ENCODE data around the gene LRGUK.

LRGUK gene

DNA sequence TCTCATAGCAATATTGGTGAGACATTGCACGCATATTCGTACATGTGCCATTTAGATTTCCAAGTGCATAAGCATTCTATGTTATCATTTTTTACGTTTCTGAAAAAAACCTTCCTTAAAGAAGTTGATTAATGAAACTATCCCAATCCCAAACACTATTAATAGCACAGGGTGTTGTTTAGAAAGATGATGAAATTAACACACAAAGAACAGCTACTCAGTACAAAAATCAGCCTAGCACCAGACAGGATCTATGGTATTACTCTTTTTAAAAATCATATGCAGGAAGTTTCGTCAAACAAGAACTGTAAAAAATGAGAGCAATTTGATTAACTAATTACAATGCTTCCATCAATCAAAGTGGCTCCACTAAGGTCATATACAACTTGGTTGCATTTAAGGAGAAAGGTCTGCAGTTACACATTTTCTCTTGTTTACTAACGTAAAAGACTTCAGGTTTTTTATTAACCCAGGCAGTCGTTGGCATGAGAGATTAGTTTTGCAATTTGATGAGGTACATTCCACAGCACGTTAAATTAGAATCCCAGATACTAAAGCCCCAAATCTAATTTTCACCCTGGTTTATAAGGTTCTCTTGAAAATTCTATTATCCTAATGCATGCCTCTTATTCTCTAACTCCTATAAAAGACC, 151.5 kb downstream of the LRGUK start:
- no peak overlapping the region for H3K27ac ChIP-seq
- TF ChIP-seq CTCF (conservative IDR thresholded peaks at IDR 0.05), result no peak
- TF ChIP-seq ZFX (IDR thresholded peaks at IDR 0.05), result no peak

- H3K27ac ChIP-seq, result no peak overlapping the region
- TF ChIP-seq CTCF (conservative IDR thresholded peaks at IDR 0.05) (no peak), ZFX (IDR thresholded peaks at IDR 0.05) (no peak)
Observed at GRCh38 chr7:134279336-134279735, 152.2 kb downstream of the LRGUK start.

- TF ChIP-seq ZFX (IDR thresholded peaks at IDR 0.05) (no peak), CTCF (conservative IDR thresholded peaks at IDR 0.05) (no peak)
- H3K27ac ChIP-seq, result no peak overlapping the region
Observed at GRCh38 chr7:134279898-134280297, 152.8 kb downstream of the LRGUK start.

DNA sequence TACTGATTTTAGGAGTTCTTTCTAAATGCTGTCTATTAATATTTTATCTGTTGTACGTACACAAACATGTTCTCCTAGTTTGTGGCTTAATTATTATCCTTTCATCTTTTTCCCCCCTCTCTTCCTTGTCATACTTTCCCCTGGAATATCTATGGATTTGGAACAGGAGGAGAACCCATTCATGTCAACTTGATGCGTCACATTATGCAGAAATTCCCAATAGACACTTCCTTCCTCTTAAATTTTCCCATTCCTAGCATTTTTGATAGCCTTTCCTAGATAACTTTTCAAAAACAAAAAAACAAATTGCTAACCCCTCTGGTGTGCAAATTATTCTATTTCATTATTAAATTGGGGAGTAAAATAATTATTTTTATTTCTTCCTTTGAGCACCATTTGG, 153.4 kb downstream of the LRGUK start:
- TF ChIP-seq CTCF (conservative IDR thresholded peaks at IDR 0.05) (no peak), ZFX (IDR thresholded peaks at IDR 0.05) (no peak)
- H3K27ac ChIP-seq, result no peak overlapping the region

DNA sequence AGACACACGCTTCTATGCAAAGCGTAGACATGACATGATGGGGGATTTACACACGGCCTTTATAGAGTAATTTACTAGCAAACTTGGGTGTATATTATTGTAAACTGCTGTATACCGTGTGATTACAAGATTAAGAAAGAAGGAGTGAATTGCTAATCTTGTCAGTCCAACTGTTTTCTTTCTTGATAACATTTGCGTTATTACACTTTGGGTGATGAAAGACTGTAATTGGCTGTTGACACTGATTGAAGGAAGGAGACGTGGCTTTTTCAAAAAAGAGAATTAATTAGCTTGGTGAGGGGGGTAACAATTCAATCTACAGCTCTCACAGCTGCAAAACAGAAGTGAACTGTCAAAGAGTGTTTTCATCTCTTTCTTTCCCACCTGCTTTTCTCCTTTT, 156.9 kb downstream of the LRGUK start:
- no peak overlapping the region for H3K27ac ChIP-seq
- TF ChIP-seq ZFX (IDR thresholded peaks at IDR 0.05), result no peak
- no peak for TF ChIP-seq CTCF (conservative IDR thresholded peaks at IDR 0.05)

- H3K27ac ChIP-seq, result no peak overlapping the region
- TF ChIP-seq CTCF (conservative IDR thresholded peaks at IDR 0.05) (no peak), ZFX (IDR thresholded peaks at IDR 0.05) (no peak)
Observed at GRCh38 chr7:134284952-134285351, 157.8 kb downstream of the LRGUK start.

DNA sequence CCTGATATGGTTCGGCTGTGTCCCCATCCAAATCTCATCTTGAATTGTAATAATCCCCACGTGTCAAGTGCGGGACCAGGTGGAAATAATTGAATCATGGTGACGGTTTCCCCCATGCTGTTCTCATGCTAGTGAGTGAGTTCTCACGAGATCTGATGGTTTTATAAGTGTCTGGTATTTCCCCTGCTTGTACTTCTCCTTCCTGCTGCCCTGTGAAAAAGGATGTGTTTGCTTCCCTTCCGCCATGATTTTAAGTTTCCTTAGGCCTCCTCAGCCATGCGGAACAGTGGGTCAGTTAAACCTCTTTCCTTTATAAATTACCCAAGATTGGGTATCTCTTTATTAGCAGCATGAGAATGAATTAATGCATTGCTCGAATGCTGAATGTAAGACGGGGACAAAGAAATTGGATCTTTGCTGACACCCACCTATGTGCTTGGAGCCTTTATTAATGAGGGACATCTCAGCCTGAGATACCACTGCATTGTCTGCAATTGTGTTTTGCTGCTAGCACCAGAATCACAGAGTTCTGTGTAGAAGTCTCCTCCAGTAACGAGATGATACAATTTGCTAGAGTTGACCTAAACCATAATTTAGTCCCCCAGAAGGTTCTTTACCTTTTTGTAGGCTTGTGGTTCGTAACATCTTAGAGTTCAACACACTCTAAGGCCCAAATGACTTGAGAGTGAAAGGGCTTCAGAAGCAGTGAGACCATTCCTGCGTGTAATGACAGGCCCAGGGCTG, 160.9 kb downstream of the LRGUK start:
- no peak for TF ChIP-seq CTCF (conservative IDR thresholded peaks at IDR 0.05)
- TF ChIP-seq ZFX (IDR thresholded peaks at IDR 0.05), result no peak
- H3K27ac ChIP-seq, result no peak overlapping the region

Data from C4-2B (cell line).